ENCODE measurements around the gene SLC35B2. TPM values are rescaled to one million over a fixed set of nuclear protein-coding genes. Genes with fewer than 3 reads are reported as not detected.

Gene SLC35B2
- total and polyA plus RNA-seq, 9 of the 15 experiments (the other 6 are each of a cell fraction or from before 2014, with no cell fraction given): 14.5 to 59.1 (median 47.1) TPM

DNA sequence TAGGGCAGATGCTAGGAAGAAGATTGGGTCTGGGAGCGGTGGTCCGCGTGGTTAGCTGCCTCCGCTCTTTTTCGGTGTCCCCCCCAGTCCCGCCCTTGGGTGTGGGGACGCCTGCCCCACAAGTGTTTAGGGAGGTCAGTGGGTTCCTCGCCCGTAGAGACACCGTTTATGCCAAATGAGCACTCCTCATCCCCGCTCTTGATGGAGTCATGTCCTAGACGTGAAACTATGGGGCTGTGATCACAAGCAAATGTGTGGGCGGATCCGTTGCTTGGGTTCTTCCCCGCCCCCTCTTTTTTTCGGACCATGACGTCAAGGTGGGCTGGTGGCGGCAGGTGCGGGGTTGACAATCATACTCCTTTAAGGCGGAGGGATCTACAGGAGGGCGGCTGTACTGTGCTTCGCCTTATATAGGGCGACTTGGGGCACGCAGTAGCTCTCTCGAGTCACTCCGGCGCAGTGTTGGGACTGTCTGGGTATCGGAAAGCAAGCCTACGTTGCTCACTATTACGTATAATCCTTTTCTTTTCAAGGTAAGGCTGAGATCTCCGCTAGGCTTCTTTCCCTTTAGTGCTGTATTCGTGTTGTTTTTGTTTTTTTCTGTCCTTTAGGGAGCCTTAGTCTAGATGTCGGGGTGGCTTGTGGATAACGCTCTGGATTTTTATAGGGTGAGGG is 10.5 kb downstream of the SLC35B2 start, which contains the start of gene HSP90AB1 (continued):
- TF ChIP-seq NFRKB (IDR thresholded peaks at IDR 0.05; ENCODE audit: low read depth): peak; percentile 99
- TF ChIP-seq ZC3H4 (CRISPR knock-in tag; IDR thresholded peaks at IDR 0.05; ENCODE audit: borderline replicate concordance): peak; percentile 97; the same call in 1 of the 2 replicates
- TF ChIP-seq TAF7 (tag; IDR thresholded peaks at IDR 0.05): peak; percentile 99
- no peak for TF ChIP-seq ZNF785 (CRISPR knock-in tag; IDR thresholded peaks at IDR 0.05)
- no peak for TF ChIP-seq BRCA1 (IDR thresholded peaks at IDR 0.05)
- 0 out of 2 replicates have a peak, but pooled peaks have one; percentile 60 for TF ChIP-seq BRCA1 (CRISPR knock-in tag; IDR thresholded peaks at IDR 0.05)
- TF ChIP-seq NCOR1 (IDR thresholded peaks at IDR 0.05): peak; percentile 75
- TF ChIP-seq ZBTB12 (CRISPR knock-in tag; IDR thresholded peaks at IDR 0.05): peak; percentile 59; the same call in 1 of the 2 replicates
- no peak for TF ChIP-seq ZBTB17 (CRISPR knock-in tag; IDR thresholded peaks at IDR 0.05)
- no peak for TF ChIP-seq KLF10 (CRISPR knock-in tag; IDR thresholded peaks at IDR 0.05)
- no peak for TF ChIP-seq HMBOX1 (IDR thresholded peaks at IDR 0.05)
- peak; percentile 82; the same call in 1 of the 2 replicates for TF ChIP-seq ATF2 (CRISPR knock-in tag; IDR thresholded peaks at IDR 0.05)
- TF ChIP-seq ZNF57 (CRISPR knock-in tag; IDR thresholded peaks at IDR 0.05): no peak
- no peak for TF ChIP-seq CBFB (CRISPR knock-in tag; IDR thresholded peaks at IDR 0.05)
- no peak; the same call in 1 of the 2 replicates for TF ChIP-seq MXI1 (IDR thresholded peaks at IDR 0.05; ENCODE audit: low read depth, low read length)
- TF ChIP-seq RFX7 (CRISPR knock-in tag; IDR thresholded peaks at IDR 0.05): no peak
- TF ChIP-seq, protein P1, sequence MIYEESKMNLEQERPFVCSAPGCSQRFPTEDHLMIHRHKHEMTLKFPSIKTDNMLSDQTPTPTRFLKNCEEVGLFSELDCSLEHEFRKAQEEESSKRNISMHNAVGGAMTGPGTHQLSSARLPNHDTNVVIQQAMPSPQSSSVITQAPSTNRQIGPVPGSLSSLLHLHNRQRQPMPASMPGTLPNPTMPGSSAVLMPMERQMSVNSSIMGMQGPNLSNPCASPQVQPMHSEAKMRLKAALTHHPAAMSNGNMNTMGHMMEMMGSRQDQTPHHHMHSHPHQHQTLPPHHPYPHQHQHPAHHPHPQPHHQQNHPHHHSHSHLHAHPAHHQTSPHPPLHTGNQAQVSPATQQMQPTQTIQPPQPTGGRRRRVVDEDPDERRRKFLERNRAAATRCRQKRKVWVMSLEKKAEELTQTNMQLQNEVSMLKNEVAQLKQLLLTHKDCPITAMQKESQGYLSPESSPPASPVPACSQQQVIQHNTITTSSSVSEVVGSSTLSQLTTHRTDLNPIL (CRISPR knock-in tag; IDR thresholded peaks at IDR 0.05): peak; percentile 71; the same call in 1 of the 2 replicates
- TF ChIP-seq FOXP1 (CRISPR knock-in tag; IDR thresholded peaks at IDR 0.05): peak; percentile 61; the same call in 1 of the 2 replicates
- no peak for TF ChIP-seq IFI16 (CRISPR knock-in tag; IDR thresholded peaks at IDR 0.05)
- no peak for TF ChIP-seq ZNF175 (CRISPR knock-in tag; IDR thresholded peaks at IDR 0.05; ENCODE audit: low read depth)
- no peak for TF ChIP-seq ZBTB9 (CRISPR knock-in tag; IDR thresholded peaks at IDR 0.05)
- no peak for TF ChIP-seq ZNF75A (CRISPR knock-in tag; IDR thresholded peaks at IDR 0.05)
- TF ChIP-seq CHCHD3 (CRISPR knock-in tag; IDR thresholded peaks at IDR 0.05): peak; percentile 81; the same call in 1 of the 2 replicates
- 0 out of 2 replicates have a peak, but pooled peaks have one; percentile 36 for TF ChIP-seq KHSRP (IDR thresholded peaks at IDR 0.05)

All from K562 (cell line).